Caco-2 (cell line): ENCODE measurements around the gene ZMAT3. TPM values are rescaled to one million over a fixed set of nuclear protein-coding genes. Genes with fewer than 3 reads are reported as not detected.

Source experiments
- BruUV-seq: library from RNA; stranded (reverse); fragments of 400-500 nt; replicated peaks from 2 replicates; lab custom pipeline; 2021; lab: Mats Ljungman, UMichigan
- CTCF ChIA-PET: fragments of 300-600 bp; sonication (Branson Sonifier 250); formaldehyde crosslinking; loops from one replicate; lab custom pipeline; 2022; ENCODE audit warnings: antibody characterized with exemption; lab: Charles Lee
- POLR2A ChIA-PET: fragments of 300-600 bp; sonication (Branson Sonifier 250); formaldehyde crosslinking; loops from one replicate; lab custom pipeline; 2022; ENCODE audit warnings: antibody characterized with exemption; lab: Charles Lee
- DNase-seq, 2 experiments: peaks; one replicate each; pipeline versions ENCODE4 v3.0.0 to v3.0.0-alpha.2; 2020 to 2022
- H3K27me3 ChIP-seq: replicated peaks from 2 replicates; pipeline ENCODE4 v1.6.0; 2011; ENCODE audit warnings: low read length; ENCODE audit not compliant: control insufficient read depth, insufficient read depth
- H3K36me3 ChIP-seq: 2 replicates; pipeline ENCODE4 v1.5.1; 2011; ENCODE audit warnings: low read length; ENCODE audit not compliant: control insufficient read depth, insufficient read depth
- H3K4me1 ChIP-seq: fragments of 250-450 bp; sonication (Bioruptor Pico); 2 replicates; pipeline ENCODE4 v1.5.1; 2020; ENCODE audit warnings: mild to moderate bottlenecking
- H3K4me3 ChIP-seq: 2 replicates; pipeline ENCODE4 v1.5.1; 2011; ENCODE audit warnings: low read depth, mild to moderate bottlenecking, control low read depth, low read length
- H3K9me3 ChIP-seq: fragments of 250-450 bp; sonication (Bioruptor Pico); 2 replicates; pipeline ENCODE4 v1.5.1; 2020; ENCODE audit warnings: mild to moderate bottlenecking, moderate library complexity
- H3K27ac Mint-ChIP-seq: one replicate; pipeline ENCODE4 v1.8.0; 2022; ENCODE audit warnings: mixed read lengths; ENCODE audit not compliant: unreplicated experiment
- H3K27me3 Mint-ChIP-seq: one replicate; pipeline ENCODE4 v1.8.0; 2022; ENCODE audit warnings: mixed read lengths; ENCODE audit not compliant: insufficient read depth, unreplicated experiment
- H3K36me3 Mint-ChIP-seq: one replicate; pipeline ENCODE4 v1.8.0; 2022; ENCODE audit warnings: mild to moderate bottlenecking, mixed read lengths; ENCODE audit not compliant: insufficient read depth, unreplicated experiment
- H3K4me1 Mint-ChIP-seq: one replicate; pipeline ENCODE4 v1.8.0; 2022; ENCODE audit warnings: low read depth, mixed read lengths; ENCODE audit not compliant: unreplicated experiment
- H3K4me3 Mint-ChIP-seq: one replicate; pipeline ENCODE4 v1.8.0; 2022; ENCODE audit warnings: mild to moderate bottlenecking, moderate library complexity, mixed read lengths; ENCODE audit not compliant: unreplicated experiment
- H3K9me3 Mint-ChIP-seq: one replicate; pipeline ENCODE4 v1.8.0; 2022; ENCODE audit warnings: mixed read lengths; ENCODE audit not compliant: unreplicated experiment
- CTCF ChIP-seq, 2 experiments: fragments of 200-600 bp in 1 of 2; IDR thresholded peaks; 1 replicate in 1 of 2; 2 replicates in 1 of 2; pipeline versions ENCODE4 v1.5.1 to v1.8.0; 2011 to 2022; ENCODE audit warnings: antibody characterized with exemption in 1 of 2, control low read depth in 1 of 2, inconsistent platforms in 1 of 2, low read depth in 1 of 2, low read length in 1 of 2, mild to moderate bottlenecking in 1 of 2, moderate library complexity in 1 of 2; ENCODE audit not compliant: insufficient read depth in 1 of 2, severe bottlenecking in 1 of 2, unreplicated experiment in 1 of 2
- intact Hi-C: fragments of 100-400 bp; cut with micrococcal nuclease; formaldehyde crosslinking; loops from one replicate; pipeline ENCODE4 v1.10.0; 2022; ENCODE audit not compliant: unreplicated experiment
- total RNA-seq: library from RNA; stranded (reverse); gene quantifications from 2 replicates; pipeline ENCODE4 v1.2.3, GENCODE V29; 2022

Gene ZMAT3
- total RNA-seq, 1 experiment from 2014 or later: 7.6 TPM

- no peaks in the 10 kb centered on the region for H3K27me3 ChIP-seq
- H3K9me3 ChIP-seq: no peaks in the 10 kb centered on the region
- no peak for TF ChIP-seq CTCF (IDR thresholded peaks at IDR 0.05; ENCODE audit: insufficient read depth in 1 of 2, low read depth in 1 of 2, low read length in 1 of 2, severe bottlenecking in 1 of 2, unreplicated experiment in 1 of 2)
- Mint-ChIP-seq H3K36me3 (no peaks in the 10 kb centered on the region), H3K27me3 (no peaks in the 10 kb centered on the region), H3K4me3 (no peak overlapping the region), H3K4me1 (no peaks in the 10 kb centered on the region), H3K27ac (no peak overlapping the region), H3K9me3 (no peaks in the 10 kb centered on the region)
- intact Hi-C loops: loop anchor here (10.0 kb wide), 1 partner anchor 536 kb away; no protein-coding TSS in a partner anchor
- ChIA-PET CTCF (no interaction called here), POLR2A (no interaction called here)
- H3K36me3 ChIP-seq: no peaks in the 10 kb centered on the region
- no peaks in the 10 kb centered on the region for H3K4me1 ChIP-seq
- no peak overlapping the region for H3K4me3 ChIP-seq
- BruUV-seq: no TSS peak
- no peak for DNase-seq
These were observed 52.8 kb downstream of the ZMAT3 start for GRCh38 chr3:179018808-179019207.

- intact Hi-C loops: loop anchor here (10.0 kb wide), 1 partner anchor 538 kb away; no protein-coding TSS in a partner anchor
- CTCF ChIA-PET: interaction anchor here (0.6 kb wide), 1 partner anchor 526 kb away, joined by 5 read pairs; no protein-coding TSS in a partner anchor
These were observed 54.5 kb downstream of the ZMAT3 start for GRCh38 chr3:179016979-179017670.

More at GRCh38 chr3:179016979-179017670, 54.5 kb downstream of the ZMAT3 start:
- Histone ChIP-seq H3K4me1 (no peaks in the 10 kb centered on the region), H3K4me3 (no peak overlapping the region), H3K36me3 (no peaks in the 10 kb centered on the region), H3K9me3 (no peaks in the 10 kb centered on the region), H3K27me3 (no peaks in the 10 kb centered on the region)
- TF ChIP-seq CTCF (IDR thresholded peaks at IDR 0.05; ENCODE audit: insufficient read depth in 1 of 2, low read depth in 1 of 2, low read length in 1 of 2, severe bottlenecking in 1 of 2, unreplicated experiment in 1 of 2): no peak
- H3K4me3 Mint-ChIP-seq: no peak overlapping the region
- no TSS peak for BruUV-seq
- no peak for DNase-seq
- POLR2A ChIA-PET: no interaction called here
- no peaks in the 10 kb centered on the region for H3K27me3 Mint-ChIP-seq
- no peak overlapping the region for H3K27ac Mint-ChIP-seq
- H3K9me3 Mint-ChIP-seq: no peaks in the 10 kb centered on the region
- H3K36me3 Mint-ChIP-seq: no peaks in the 10 kb centered on the region
- no peaks in the 10 kb centered on the region for H3K4me1 Mint-ChIP-seq
